Trophoblast cell (in vitro differentiated cells and primary cell): ENCODE results near the gene MYO15B.

Experiments used
- DNase-seq, 2 donors: peaks; one replicate each; pipeline ENCODE4 v3.0.0-alpha.2; 2016
- H2AFZ ChIP-seq: 2 replicates; pipeline ENCODE4 v1.6.1; 2013; ENCODE audit warnings: low read length, moderate library complexity, mild to moderate bottlenecking; ENCODE audit not compliant: insufficient read depth, poor library complexity
- H2AK5ac ChIP-seq: 2 replicates; pipeline ENCODE4 v1.6.1; 2013; ENCODE audit warnings: mild to moderate bottlenecking, low read length
- H2BK120ac ChIP-seq: 2 replicates; pipeline ENCODE4 v1.6.1; 2013; ENCODE audit warnings: low read length, mild to moderate bottlenecking, moderate library complexity; ENCODE audit not compliant: insufficient read depth, poor library complexity
- H2BK12ac ChIP-seq: 2 replicates; pipeline ENCODE4 v1.6.1; 2013; ENCODE audit warnings: mild to moderate bottlenecking, low read length, moderate library complexity
- H2BK5ac ChIP-seq: 2 replicates; pipeline ENCODE4 v1.6.1; 2013; ENCODE audit warnings: low read length, low read depth, moderate library complexity, mild to moderate bottlenecking; ENCODE audit not compliant: poor library complexity
- H3K14ac ChIP-seq: 2 replicates; pipeline ENCODE4 v1.6.1; 2013; ENCODE audit warnings: mild to moderate bottlenecking, low read length
- H3K18ac ChIP-seq: 2 replicates; pipeline ENCODE4 v1.6.1; 2013; ENCODE audit warnings: mild to moderate bottlenecking, low read length
- H3K23ac ChIP-seq: 2 replicates; pipeline ENCODE4 v1.6.1; 2013; ENCODE audit warnings: low read length
- H3K27ac ChIP-seq: 2 replicates; pipeline ENCODE4 v1.5.1; 2013; ENCODE audit warnings: low read depth, mild to moderate bottlenecking, inconsistent platforms, low read length, moderate library complexity
- H3K27me3 ChIP-seq: 2 replicates; pipeline ENCODE4 v1.6.1; 2013; ENCODE audit warnings: inconsistent platforms, mild to moderate bottlenecking, low read length, moderate library complexity; ENCODE audit not compliant: insufficient read depth
- H3K36me3 ChIP-seq, 2 experiments: 1 replicate in 1 of 2; 2 replicates in 1 of 2; pipeline ENCODE4 v1.6.1; 2013; ENCODE audit warnings: low read length in 2 of 2, mild to moderate bottlenecking in 2 of 2, moderate library complexity in 1 of 2; ENCODE audit not compliant: insufficient read depth in 2 of 2, control insufficient read depth in 1 of 2
- H3K4ac ChIP-seq: 2 replicates; pipeline ENCODE4 v1.6.1; 2013; ENCODE audit warnings: low read depth, mild to moderate bottlenecking, low read length, moderate library complexity
- H3K4me1 ChIP-seq, 2 experiments: 1 replicate in 1 of 2; 2 replicates in 1 of 2; pipeline ENCODE4 v1.6.1; 2013; ENCODE audit warnings: low read length in 2 of 2, mild to moderate bottlenecking in 2 of 2, moderate library complexity in 1 of 2; ENCODE audit not compliant: insufficient read depth in 2 of 2, control insufficient read depth in 1 of 2
- H3K4me2 ChIP-seq: 2 replicates; pipeline ENCODE4 v1.6.1; 2013; ENCODE audit warnings: inconsistent platforms, mild to moderate bottlenecking, low read length, moderate library complexity
- H3K4me3 ChIP-seq: 2 replicates; pipeline ENCODE4 v1.5.1; 2013; ENCODE audit warnings: mild to moderate bottlenecking, low read depth, low read length, inconsistent platforms
- H3K79me1 ChIP-seq: one replicate; pipeline ENCODE4 v1.6.1; 2013; ENCODE audit warnings: low read length
- H3K79me2 ChIP-seq: 2 replicates; pipeline ENCODE4 v1.6.1; 2013; ENCODE audit warnings: low read length, mild to moderate bottlenecking; ENCODE audit not compliant: control insufficient read depth, insufficient read depth, poor library complexity
- H3K9ac ChIP-seq: 2 replicates; pipeline ENCODE4 v1.6.1; 2013; ENCODE audit warnings: mild to moderate bottlenecking, low read length
- H3K9me3 ChIP-seq: 2 replicates; pipeline ENCODE4 v1.6.1; 2013; ENCODE audit warnings: low read depth, mild to moderate bottlenecking, control low read depth, inconsistent platforms, low read length; ENCODE audit not compliant: insufficient read depth
- H4K12ac ChIP-seq: 2 replicates; pipeline ENCODE4 v1.6.1; 2013; ENCODE audit warnings: low read depth, mild to moderate bottlenecking, low read length, moderate library complexity
- H4K8ac ChIP-seq: 2 replicates; pipeline ENCODE4 v1.6.1; 2013; ENCODE audit warnings: low read depth, mild to moderate bottlenecking, low read length, moderate library complexity
- H4K91ac ChIP-seq: one replicate; pipeline ENCODE4 v1.6.1; 2013; ENCODE audit warnings: low read depth, mild to moderate bottlenecking, low read length, moderate library complexity
- WGBS: extraction: QIAGEN DNeasy Blood & Tissue Kit; methylation state at CpG from one replicate; pipeline ENCODE4 v1.1.7; 2013; ENCODE audit warnings: missing lambda C conversion rate; ENCODE audit not compliant: insufficient read length, insufficient coverage; ENCODE audit errors: extremely low coverage; 5-methylcytosine and 5-hydroxymethylcytosine counted together

MYO15B gene

GRCh38 chr17:75572713-75573539 is 14.7 kb upstream of the MYO15B start:
- no peak overlapping the region for H2AFZ ChIP-seq
- H3K4me1 ChIP-seq, result peaks cover 0 to 4% of the 10 kb centered on the region in 2 experiments

GRCh38 chr17:75573540-75573957 is 14.1 kb upstream of the MYO15B start:
- no peaks in the 10 kb centered on the region for H3K79me2 ChIP-seq
- no peak overlapping the region for H2BK120ac ChIP-seq
- no peak for DNase-seq
- H3K4me1 ChIP-seq, result peaks cover 0 to 4% of the 10 kb centered on the region in 2 experiments
- H3K36me3 ChIP-seq, result peaks cover 35 to 43% of the 10 kb centered on the region in 2 experiments
- no peaks in the 10 kb centered on the region for H3K9me3 ChIP-seq
- H4K91ac ChIP-seq, result no peak overlapping the region
- WGBS, result no CpG with 5 or more reads among the region's 16 CpGs
- no peak overlapping the region for H2BK5ac ChIP-seq
- no peak overlapping the region for H2BK12ac ChIP-seq
- H3K27me3 ChIP-seq, result no peaks in the 10 kb centered on the region
- no peak overlapping the region for H3K4me2 ChIP-seq
- no peak overlapping the region for H3K4me3 ChIP-seq
- H3K23ac ChIP-seq, result no peak overlapping the region
- H4K12ac ChIP-seq, result no peak overlapping the region
- no peak overlapping the region for H4K8ac ChIP-seq
- H3K18ac ChIP-seq, result no peak overlapping the region
- no peak overlapping the region for H2AFZ ChIP-seq
- H3K79me1 ChIP-seq, result no peaks in the 10 kb centered on the region
- no peak overlapping the region for H3K27ac ChIP-seq
- no peak overlapping the region for H3K9ac ChIP-seq
- no peak overlapping the region for H2AK5ac ChIP-seq
- H3K14ac ChIP-seq, result no peak overlapping the region
- H3K4ac ChIP-seq, result no peak overlapping the region

More at GRCh38 chr17:75572713-75573539, 14.7 kb upstream of the MYO15B start:
- peak overlapping the region; percentile 44 for H3K4me3 ChIP-seq
- H2BK12ac ChIP-seq, result no peak overlapping the region
- H3K14ac ChIP-seq, result no peak overlapping the region
- no peak overlapping the region for H3K4me2 ChIP-seq
- H3K36me3 ChIP-seq, result peaks cover 37 to 46% of the 10 kb centered on the region in 2 experiments
- H3K9ac ChIP-seq, result no peak overlapping the region
- no peak overlapping the region for H2BK120ac ChIP-seq
- no CpG with 5 or more reads among the region's 39 CpGs for WGBS
- H4K12ac ChIP-seq, result no peak overlapping the region
- no peak overlapping the region for H3K23ac ChIP-seq
- peak; percentile 53 to 74 for DNase-seq
- no peaks in the 10 kb centered on the region for H3K79me2 ChIP-seq
- H3K79me1 ChIP-seq, result no peaks in the 10 kb centered on the region
- no peak overlapping the region for H2BK5ac ChIP-seq
- H3K27me3 ChIP-seq, result no peaks in the 10 kb centered on the region
- no peaks in the 10 kb centered on the region for H3K9me3 ChIP-seq
- no peak overlapping the region for H2AK5ac ChIP-seq
- H3K18ac ChIP-seq, result no peak overlapping the region
- no peak overlapping the region for H3K4ac ChIP-seq
- H4K91ac ChIP-seq, result no peak overlapping the region
- no peak overlapping the region for H4K8ac ChIP-seq
- H3K27ac ChIP-seq, result no peak overlapping the region

- Histone ChIP-seq H2AK5ac (no peak overlapping the region), H3K4me1 (peaks cover 0 to 4% of the 10 kb centered on the region in 2 experiments), H2BK120ac (no peak overlapping the region), H3K79me2 (no peaks in the 10 kb centered on the region), H3K27ac (no peak overlapping the region), H3K14ac (no peak overlapping the region), H3K4me2 (no peak overlapping the region), H3K9me3 (no peaks in the 10 kb centered on the region), H2BK12ac (no peak overlapping the region), H3K79me1 (no peaks in the 10 kb centered on the region), H3K4ac (no peak overlapping the region), H3K23ac (no peak overlapping the region), H3K9ac (no peak overlapping the region), H3K18ac (no peak overlapping the region), H4K12ac (no peak overlapping the region), H2AFZ (no peak overlapping the region), H3K27me3 (no peaks in the 10 kb centered on the region), H2BK5ac (no peak overlapping the region), H4K8ac (no peak overlapping the region), H4K91ac (no peak overlapping the region), H3K4me3 (no peak overlapping the region), H3K36me3 (peaks cover 31 to 38% of the 10 kb centered on the region in 2 experiments)
- WGBS, result no CpG with 5 or more reads among the region's 13 CpGs
- DNase-seq, result no peak
Observed at GRCh38 chr17:75573994-75574393, 13.6 kb upstream of the MYO15B start.

- no peaks in the 10 kb centered on the region for H3K79me2 ChIP-seq
- no peak overlapping the region for H4K12ac ChIP-seq
- no peak overlapping the region for H2AK5ac ChIP-seq
- no peaks in the 10 kb centered on the region for H3K27me3 ChIP-seq
- no peak overlapping the region for H3K23ac ChIP-seq
- peaks cover 29 to 35% of the 10 kb centered on the region in 2 experiments for H3K36me3 ChIP-seq
- H3K9me3 ChIP-seq, result no peaks in the 10 kb centered on the region
- whole genome bisulfite sequencing, result no CpG with 5 or more reads among the region's 29 CpGs
- H3K4ac ChIP-seq, result no peak overlapping the region
- no peak overlapping the region for H2BK12ac ChIP-seq
- no peak overlapping the region for H3K4me3 ChIP-seq
- no peak overlapping the region for H4K91ac ChIP-seq
- H3K4me1 ChIP-seq, result peaks cover 0 to 4% of the 10 kb centered on the region in 2 experiments
- no peak overlapping the region for H3K14ac ChIP-seq
- no peak overlapping the region for H2BK5ac ChIP-seq
- no peak for DNase-seq
- H2BK120ac ChIP-seq, result no peak overlapping the region
- no peaks in the 10 kb centered on the region for H3K79me1 ChIP-seq
- H3K4me2 ChIP-seq, result no peak overlapping the region
- no peak overlapping the region for H3K18ac ChIP-seq
- no peak overlapping the region for H3K9ac ChIP-seq
- H4K8ac ChIP-seq, result no peak overlapping the region
- no peak overlapping the region for H2AFZ ChIP-seq
- H3K27ac ChIP-seq, result no peak overlapping the region
Observed at GRCh38 chr17:75574404-75575036, 13.1 kb upstream of the MYO15B start.
